Small intestine (tissue), 7 donors: ENCODE measurements around the gene IGF2R. TPM values are rescaled to one million over a fixed set of nuclear protein-coding genes. Genes with fewer than 3 reads are reported as not detected.

ENCODE experiments used
- DNase-seq, 2 donors: peaks; one replicate each; pipeline versions ENCODE4 v3.0.0 to v3.0.0-alpha.2; 2013
- FAIRE-seq: peaks from 2 replicates; lab custom pipeline; 2012; peaks lifted over from hg19 to GRCh38; lab: Jason Lieb, UNC
- H3K27ac ChIP-seq, 3 donors: one replicate each; pipeline ENCODE4 v1.5.1; 2013; ENCODE audit warnings: low read length in 2 of 3, mild to moderate bottlenecking in 2 of 3, control low read depth in 1 of 3, inconsistent platforms in 1 of 3, low read depth in 1 of 3, moderate library complexity in 1 of 3
- H3K27me3 ChIP-seq, 3 donors: one replicate each; pipeline ENCODE4 v1.6.1; 2013; ENCODE audit warnings: low read length in 3 of 3, inconsistent platforms in 1 of 3; ENCODE audit not compliant: control insufficient read depth in 3 of 3, insufficient read depth in 3 of 3
- H3K36me3 ChIP-seq, 3 donors: one replicate each; pipeline ENCODE4 v1.6.1; 2013; ENCODE audit warnings: low read length in 3 of 3, inconsistent platforms in 1 of 3, low read depth in 1 of 3, mild to moderate bottlenecking in 1 of 3, moderate library complexity in 1 of 3; ENCODE audit not compliant: control insufficient read depth in 3 of 3, insufficient read depth in 2 of 3
- H3K4me1 ChIP-seq, 3 donors: one replicate each; pipeline ENCODE4 v1.6.1; 2013; ENCODE audit warnings: low read length in 2 of 3, inconsistent platforms in 1 of 3, low read depth in 1 of 3, mild to moderate bottlenecking in 1 of 3, moderate library complexity in 1 of 3; ENCODE audit not compliant: control insufficient read depth in 3 of 3, insufficient read depth in 2 of 3
- H3K4me3 ChIP-seq, 3 donors: one replicate each; pipeline ENCODE4 v1.5.1; 2013; ENCODE audit warnings: low read length in 3 of 3, control low read depth in 1 of 3, inconsistent platforms in 1 of 3, low read depth in 1 of 3, mild to moderate bottlenecking in 1 of 3, moderate library complexity in 1 of 3
- H3K9me3 ChIP-seq, 2 donors: one replicate each; pipeline ENCODE4 v1.6.1; 2013; ENCODE audit warnings: low read depth in 1 of 2, low read length in 1 of 2; ENCODE audit not compliant: control insufficient read depth in 2 of 2, insufficient read depth in 1 of 2
- WGBS, 3 donors: extraction: QIAGEN DNeasy Blood & Tissue Kit; methylation state at CpG; one replicate each; pipeline ENCODE4 v1.1.7; 2013; 5-methylcytosine and 5-hydroxymethylcytosine counted together
- polyA plus RNA-seq, 4 donors: library from polyadenylated mRNA; stranded (reverse) in 3 of 4; unstranded in 1 of 4; fragments of 200-250 nt in 3 of 4; fragments of 120-200 nt in 1 of 4; gene quantifications; one replicate each; pipeline versions ENCODE4 v1.2.1 to v1.2.3, GENCODE V29; 2013
- donor health status: healthy with polysubstance abuse.
- donor health status: control.
- donor health status: control.
- donor health status: Bipolar disorder and iron deficiency.
- donor health status: healthy.

IGF2R gene
- polyA plus RNA-seq, 4 donors: 4.9 to 111 (median 14.7) TPM

DNA sequence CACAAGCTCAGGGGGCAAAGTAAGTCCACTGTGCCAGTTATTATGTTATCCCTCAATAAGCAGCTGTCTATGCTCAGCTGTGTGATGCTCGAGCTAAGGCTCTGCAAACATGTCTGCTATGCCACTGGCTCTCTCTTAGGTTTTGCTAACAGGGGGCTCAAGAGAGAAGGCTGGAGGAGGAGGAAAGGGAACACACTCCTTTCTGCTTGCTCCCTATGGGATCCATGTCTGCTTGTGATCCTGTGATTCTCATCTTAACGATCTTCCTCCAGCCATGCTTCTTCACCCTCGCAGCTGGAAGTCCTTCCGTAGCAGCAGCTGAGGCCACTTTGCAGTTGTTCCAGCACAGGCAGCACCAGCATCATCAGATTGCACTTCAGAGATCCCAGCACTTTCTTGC, 37.0 kb upstream of the IGF2R start:
- peaks cover 0 to 2% (median 2%) of the 10 kb centered on the region in 3 donors for H3K27me3 ChIP-seq
- no peaks in the 10 kb centered on the region for H3K36me3 ChIP-seq
- 52 to 58% (median 54%) methylated on average over 4 of the region's 4 CpGs for WGBS, 3 donors
- DNase-seq (no peak), FAIRE-seq (no peak)
- peaks cover 0 to 7% of the 10 kb centered on the region in 2 donors for H3K9me3 ChIP-seq
- H3K4me3 ChIP-seq: no peak overlapping the region
- H3K27ac ChIP-seq: no peak overlapping the region
- H3K4me1 ChIP-seq: no peaks in the 10 kb centered on the region

DNA sequence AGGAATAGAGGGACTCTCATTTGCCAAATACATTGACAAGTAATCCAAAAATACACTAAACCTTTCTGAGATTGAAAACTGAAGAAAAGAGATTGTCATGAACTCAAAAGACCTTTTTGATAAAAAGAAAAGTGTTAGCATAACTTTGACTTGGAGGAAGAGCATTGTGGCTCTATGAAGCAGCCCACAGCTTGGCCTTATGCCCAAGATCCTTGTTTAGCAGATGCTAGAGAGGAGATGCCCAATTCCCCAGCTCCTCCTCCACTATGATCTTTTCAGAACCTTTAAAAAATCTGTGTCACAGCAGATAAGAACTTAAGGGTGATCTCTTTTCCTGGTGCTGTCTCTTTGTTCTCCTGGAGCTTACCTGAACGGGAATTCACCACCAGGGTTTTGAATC, 35.8 kb upstream of the IGF2R start:
- Histone ChIP-seq H3K9me3 (peaks cover 0 to 7% of the 10 kb centered on the region in 2 donors), H3K36me3 (no peaks in the 10 kb centered on the region), H3K27me3 (peaks cover 0 to 9% (median 2%) of the 10 kb centered on the region in 3 donors), H3K27ac (no peak overlapping the region), H3K4me1 (no peaks in the 10 kb centered on the region), H3K4me3 (no peak overlapping the region)
- WGBS, 3 donors: 84 to 95% (median 90%) methylated on average over 1 of the region's 1 CpG
- FAIRE-seq (no peak), DNase-seq (no peak)

DNA sequence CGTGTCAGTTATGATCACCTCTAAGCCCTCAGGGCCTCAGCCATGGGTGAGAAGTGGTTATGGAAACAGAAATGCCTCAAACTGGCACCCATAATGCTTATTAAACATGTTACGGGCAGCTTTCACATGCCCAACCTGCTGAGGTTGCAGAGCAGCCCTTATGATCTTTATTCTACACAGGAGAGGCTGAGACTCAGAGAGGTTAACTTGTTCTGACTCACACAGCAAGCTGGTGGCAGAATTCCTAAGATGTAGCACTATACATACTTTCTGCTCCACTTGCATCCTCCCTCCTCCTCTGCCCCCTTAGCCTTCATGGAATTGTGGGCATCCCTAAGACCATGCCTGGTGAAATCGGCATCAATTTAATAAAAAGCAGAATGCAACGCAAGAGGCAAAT, 34.7 kb upstream of the IGF2R start:
- Histone ChIP-seq H3K36me3 (no peaks in the 10 kb centered on the region), H3K4me1 (no peaks in the 10 kb centered on the region), H3K27ac (no peak overlapping the region), H3K27me3 (peaks cover 0 to 9% (median 2%) of the 10 kb centered on the region in 3 donors), H3K4me3 (no peak overlapping the region), H3K9me3 (peaks cover 0 to 7% of the 10 kb centered on the region in 2 donors)
- DNase-seq (no peak), FAIRE-seq (no peak)
- WGBS, 3 donors: 91 to 94% (median 92%) methylated on average over 4 of the region's 4 CpGs

DNA sequence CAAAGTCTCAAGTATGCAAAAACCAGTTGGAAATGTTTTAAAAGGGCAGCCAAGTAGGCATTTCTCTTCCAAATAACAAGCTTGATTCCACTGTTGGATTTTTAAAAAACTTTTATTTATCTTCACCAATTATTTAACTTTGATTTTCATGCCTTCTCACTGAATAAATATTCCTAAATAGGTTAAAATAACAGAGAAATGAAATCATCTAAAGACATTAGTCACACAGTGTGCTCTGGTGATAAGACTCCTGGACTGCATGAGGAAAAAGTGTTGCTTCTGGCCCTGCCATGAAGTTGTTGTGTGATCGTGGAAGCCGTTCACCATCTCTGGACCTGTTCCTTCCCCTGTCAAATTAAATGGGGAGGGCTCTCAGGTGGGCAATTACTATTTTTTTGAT, 33.8 kb upstream of the IGF2R start:
- FAIRE-seq (no peak), DNase-seq (no peak)
- H3K4me3 ChIP-seq: no peak overlapping the region
- H3K27ac ChIP-seq: no peak overlapping the region
- 84 to 93% (median 86%) methylated on average over 2 of the region's 2 CpGs for WGBS, 3 donors
- no peaks in the 10 kb centered on the region for H3K4me1 ChIP-seq
- peaks cover 0 to 7% of the 10 kb centered on the region in 2 donors for H3K9me3 ChIP-seq
- peaks cover 0 to 13% (median 2%) of the 10 kb centered on the region in 3 donors for H3K27me3 ChIP-seq
- H3K36me3 ChIP-seq: no peaks in the 10 kb centered on the region

DNA sequence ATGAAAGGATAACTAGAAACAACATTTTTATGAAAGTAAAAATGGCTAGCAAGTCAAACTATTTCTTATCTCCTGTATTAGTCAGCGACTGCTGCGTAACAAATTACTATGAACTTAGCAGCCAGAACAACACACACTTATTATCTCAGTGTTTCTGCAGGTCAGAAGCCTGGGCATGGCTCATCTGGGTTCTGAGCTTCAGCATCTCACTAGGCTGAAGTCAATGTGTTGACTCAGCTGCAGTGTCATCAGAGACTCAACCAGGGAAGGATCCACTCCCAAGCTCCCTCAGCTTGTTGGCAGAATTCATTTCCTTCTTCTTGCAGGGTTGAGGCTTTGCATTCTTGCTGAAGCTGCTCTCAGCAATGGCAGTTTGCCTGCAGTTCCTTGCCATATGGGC, 33.2 kb upstream of the IGF2R start:
- FAIRE-seq (no peak), DNase-seq (no peak)
- H3K9me3 ChIP-seq: peaks cover 0 to 7% of the 10 kb centered on the region in 2 donors
- WGBS, 3 donors: 98 to 99% (median 98%) methylated on average over 2 of the region's 2 CpGs
- H3K27ac ChIP-seq: no peak overlapping the region
- H3K27me3 ChIP-seq: peaks cover 0 to 13% (median 2%) of the 10 kb centered on the region in 3 donors
- no peaks in the 10 kb centered on the region for H3K36me3 ChIP-seq
- H3K4me1 ChIP-seq: no peaks in the 10 kb centered on the region
- no peak overlapping the region for H3K4me3 ChIP-seq

DNA sequence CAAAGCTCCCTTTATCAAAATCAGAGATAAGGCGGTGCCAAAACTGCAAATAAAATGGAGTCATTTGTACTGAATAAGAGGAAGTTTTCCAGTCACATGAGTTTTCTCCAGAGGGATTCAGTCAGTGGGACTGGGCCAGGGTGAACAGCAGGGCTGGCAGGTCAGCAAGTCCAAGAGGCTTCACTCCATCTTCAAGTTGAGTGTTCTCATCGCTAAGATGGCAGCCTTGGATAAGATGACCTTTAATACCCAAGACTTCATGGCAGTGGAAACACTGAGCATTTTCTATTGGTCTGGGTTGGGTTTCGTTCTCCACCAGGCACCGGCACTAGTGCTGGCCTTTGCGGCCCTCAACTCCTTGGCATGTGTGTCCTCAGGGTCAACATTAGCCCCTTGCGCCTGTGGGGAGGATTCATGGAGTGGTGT, 29.3 kb upstream of the IGF2R start:
- H3K27ac ChIP-seq: no peak overlapping the region
- 22 to 64% (median 46%) methylated on average over 6 of the region's 6 CpGs for WGBS, 3 donors
- peaks cover 0 to 13% of the 10 kb centered on the region in 2 donors for H3K9me3 ChIP-seq
- DNase-seq (peak in 1 of 2 donors; percentile 34), FAIRE-seq (no peak)
- no peaks in the 10 kb centered on the region for H3K4me1 ChIP-seq
- H3K4me3 ChIP-seq: no peak overlapping the region
- no peaks in the 10 kb centered on the region for H3K36me3 ChIP-seq
- peaks cover 0 to 12% (median 2%) of the 10 kb centered on the region in 3 donors for H3K27me3 ChIP-seq

DNA sequence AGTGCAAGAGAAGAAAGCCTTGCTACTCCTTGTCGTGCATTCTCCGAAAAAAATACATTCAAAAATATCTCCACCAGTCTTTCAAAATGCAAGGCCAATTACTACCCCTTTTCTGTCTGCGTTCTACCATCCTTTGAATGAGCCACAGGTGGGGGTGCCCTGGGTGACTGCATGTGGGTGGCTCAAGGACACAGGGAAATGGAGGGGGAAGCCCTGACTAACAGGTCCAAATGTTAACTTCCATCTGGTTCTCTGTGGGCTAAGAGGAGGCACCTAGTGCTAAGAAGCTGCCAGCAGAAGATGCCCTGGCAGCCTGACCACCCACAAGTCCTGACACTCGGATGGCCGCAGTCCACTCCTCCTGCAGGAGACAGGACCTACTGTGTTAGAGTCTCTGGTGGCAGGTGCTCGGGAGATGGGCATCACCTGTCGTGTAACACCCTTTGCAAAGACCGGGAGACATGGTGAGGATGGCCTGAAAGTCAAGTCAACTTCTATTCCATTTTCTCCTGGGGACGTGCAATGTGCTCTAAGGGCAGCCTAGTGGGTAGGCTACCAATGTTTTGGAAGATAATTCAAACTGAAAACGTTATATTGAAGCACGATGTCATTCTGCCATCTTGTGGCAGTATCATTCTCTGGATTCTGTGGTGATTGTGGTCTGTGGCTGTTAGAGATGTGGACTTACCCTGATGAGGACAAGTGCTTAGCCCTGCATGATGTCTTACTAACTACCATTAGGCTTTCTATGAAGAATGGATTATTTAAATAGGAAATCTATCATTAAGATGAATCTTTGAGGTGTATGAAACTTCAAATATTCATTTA, 27.4 kb upstream of the IGF2R start:
- Histone ChIP-seq H3K9me3 (peaks cover 0 to 9% of the 10 kb centered on the region in 2 donors), H3K27ac (no peak overlapping the region), H3K4me3 (no peak overlapping the region), H3K4me1 (no peaks in the 10 kb centered on the region), H3K36me3 (no peaks in the 10 kb centered on the region), H3K27me3 (peaks cover 0 to 12% (median 0%) of the 10 kb centered on the region in 3 donors)
- WGBS, 3 donors: 53 to 67% (median 62%) methylated on average over 11 of the region's 11 CpGs
- DNase-seq (peak; percentile 27 to 46), FAIRE-seq (no peak)

DNA sequence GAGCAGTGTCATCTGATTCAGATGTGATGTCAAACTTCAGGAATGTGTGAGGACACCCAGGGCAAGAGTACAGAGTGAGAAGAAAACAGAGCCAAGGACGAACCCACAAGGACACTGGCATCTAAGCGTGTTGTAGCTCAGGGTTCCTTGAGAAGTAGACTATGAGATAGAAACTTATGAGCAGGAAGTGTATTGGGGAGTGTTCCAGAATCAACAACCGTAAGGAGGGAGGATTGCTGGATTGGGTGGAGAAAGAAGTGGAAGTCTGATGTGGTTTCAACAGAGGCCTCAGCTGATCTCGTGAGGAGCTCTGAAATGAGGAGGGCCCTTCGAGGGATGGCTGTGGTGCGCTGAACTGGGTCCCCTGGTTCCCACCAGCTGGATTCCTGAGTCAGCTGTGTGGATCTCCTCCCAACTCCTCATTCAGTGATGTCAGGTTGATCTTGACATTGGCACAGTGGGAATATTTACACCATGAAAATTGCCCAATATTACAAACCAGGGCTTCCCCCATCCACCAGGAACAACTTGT, 25.7 kb upstream of the IGF2R start:
- Histone ChIP-seq H3K9me3 (peaks cover 0 to 9% of the 10 kb centered on the region in 2 donors), H3K36me3 (no peaks in the 10 kb centered on the region), H3K27ac (no peak overlapping the region), H3K27me3 (peaks cover 0 to 6% (median 0%) of the 10 kb centered on the region in 3 donors), H3K4me1 (no peaks in the 10 kb centered on the region), H3K4me3 (no peak overlapping the region)
- DNase-seq (no peak), FAIRE-seq (no peak)
- 53 to 69% (median 69%) methylated on average over 6 of the region's 6 CpGs for WGBS, 3 donors
